Ovary (tissue), 9 donors: Measurements from ENCODE around the gene IKZF3. TPM values are rescaled to one million over a fixed set of nuclear protein-coding genes. Genes with fewer than 3 reads are reported as not detected.

ENCODE experiments used
- DNase-seq, 5 donors: peaks; one replicate each; pipeline ENCODE4 v3.0.0-alpha.2; 2019 to 2020
- H3K27ac ChIP-seq, 2 donors: fragments of 200-600 bp; one replicate each; pipeline versions ENCODE4 v1.5.1 to v1.8.0; 2019 to 2022
- H3K27me3 ChIP-seq: fragments of 200-600 bp; one replicate; pipeline ENCODE4 v1.8.0; 2022
- H3K36me3 ChIP-seq: fragments of 200-600 bp; sonication (generic); one replicate; pipeline ENCODE4 v1.5.1; 2019
- H3K4me1 ChIP-seq: one replicate; pipeline ENCODE4 v1.8.1; 2013; ENCODE audit warnings: mild to moderate bottlenecking, moderate library complexity; ENCODE audit not compliant: insufficient read depth
- H3K4me3 ChIP-seq: fragments of 200-600 bp; sonication (generic); one replicate; pipeline ENCODE4 v1.5.1; 2017
- H3K9me3 ChIP-seq, 2 donors: fragments of 200-600 bp in 1 of 2; sonication (generic) in 1 of 2; one replicate each; pipeline versions ENCODE4 v1.5.1 to v1.8.1; 2013 to 2019; ENCODE audit warnings: mild to moderate bottlenecking in 1 of 2, moderate library complexity in 1 of 2
- CTCF ChIP-seq, 3 donors: fragments of 450-650 bp in 2 of 3; fragments of 200-600 bp in 1 of 3; IDR thresholded peaks; one replicate each; pipeline versions ENCODE4 v1.5.1 to v1.8.0; 2016 to 2022; ENCODE audit warnings: antibody characterized with exemption in 3 of 3, mild to moderate bottlenecking in 1 of 3
- EP300 ChIP-seq: sonication (generic); formaldehyde crosslinking; IDR thresholded peaks from one replicate; pipeline ENCODE4 v1.6.1; 2017; ENCODE audit warnings: antibody characterized with exemption
- POLR2A ChIP-seq: fragments of 450-650 bp; IDR thresholded peaks from one replicate; pipeline ENCODE4 v1.6.1; 2017; ENCODE audit warnings: antibody characterized with exemption, mild to moderate bottlenecking, moderate library complexity
- WGBS, 3 donors: extraction: QIAGEN DNeasy Blood & Tissue Kit in 1 of 3; methylation state at CpG; one replicate each; pipeline versions ENCODE4 v1.1.5 to v1.1.7; 2013 to 2017; 5-methylcytosine and 5-hydroxymethylcytosine counted together
- intact Hi-C, 4 donors: fragments of 100-400 bp; cut with DNase I; formaldehyde crosslinking; loops; one replicate each; pipeline versions ENCODE4 v1.11.0 to v1.15.1; 2022 to 2023
- polyA plus RNA-seq, 2 donors: library from polyadenylated mRNA; stranded (reverse); fragments of 200-250 nt in 1 of 2; fragments of 350-450 nt in 1 of 2; fragmentation: Illumina TruSeq in 1 of 2; extraction: RNeasy Lipid Tissue Mini Kit (QIAGEN cat#74804) in 1 of 2; gene quantifications; one replicate each; pipeline ENCODE4 v1.2.3, GENCODE V29; 2013 to 2014
- total RNA-seq, 7 donors: library from RNA; depleted of rRNA in 2 of 7; stranded (reverse); fragments of >200 nt in 2 of 7; fragmentation: NEBNext Ultra II Directional in 3 of 7; extraction: Animal tissue kit (Norgen Biotek cat#: 25700) in 3 of 7; gene quantifications; one replicate each; pipeline versions ENCODE4 v1.1.0 to v1.2.4, GENCODE V29; 2016 to 2023
- donor health status: DM: no; HTN: no; CAD: no; lungs with moderate emphysema.
- donor health status: DM: no; HTN: no; CAD: no.
- donor health status: Bipolar disorder and iron deficiency.
- donor health status: DM: yes; HTN: yes; CAD: no.
- donor health status: DM: no; HTN: no; CAD: no.
- donor health status: DM: yes; HTN: yes; CAD: no.

The IKZF3 gene
- total and polyA plus RNA-seq, 9 donors: 0.16 to 2.6 (median 0.62) TPM

- H3K4me1 ChIP-seq: no peaks in the 10 kb centered on the region
- no peaks in the 10 kb centered on the region for H3K27me3 ChIP-seq
- no peak overlapping the region for H3K27ac ChIP-seq
- no peak for DNase-seq
- intact Hi-C loops: no loop called here
- H3K4me3 ChIP-seq: no peak overlapping the region
- no peaks in the 10 kb centered on the region for H3K9me3 ChIP-seq
- 80 to 93% (median 92%) methylated on average over 2 of the region's 2 CpGs for WGBS, 3 donors
- H3K36me3 ChIP-seq: no peaks in the 10 kb centered on the region
- TF ChIP-seq CTCF (IDR thresholded peaks at IDR 0.05) (no peak), EP300 (no peak), POLR2A (no peak)
Observed at GRCh38 chr17:39794249-39794970, 69.7 kb downstream of the IKZF3 start.

- H3K27me3 ChIP-seq: no peaks in the 10 kb centered on the region
- no peak for DNase-seq
- TF ChIP-seq POLR2A: no peak
- no peak for TF ChIP-seq CTCF (IDR thresholded peaks at IDR 0.05)
- no peak for TF ChIP-seq EP300
- H3K27ac ChIP-seq: no peak overlapping the region
- 50 to 62% (median 57%) methylated on average over 3 of the region's 3 CpGs for WGBS, 3 donors
- H3K9me3 ChIP-seq: no peaks in the 10 kb centered on the region
- H3K36me3 ChIP-seq: no peaks in the 10 kb centered on the region
- no peak overlapping the region for H3K4me3 ChIP-seq
- H3K4me1 ChIP-seq: no peaks in the 10 kb centered on the region
- intact Hi-C loops: no loop called here
Observed at GRCh38 chr17:39793301-39793872, 70.7 kb downstream of the IKZF3 start.

- H3K4me3 ChIP-seq: no peak overlapping the region
- no peaks in the 10 kb centered on the region for H3K27me3 ChIP-seq
- no peaks in the 10 kb centered on the region for H3K4me1 ChIP-seq
- no peaks in the 10 kb centered on the region for H3K9me3 ChIP-seq
- H3K27ac ChIP-seq: no peak overlapping the region
- TF ChIP-seq CTCF (IDR thresholded peaks at IDR 0.05) (no peak), POLR2A (no peak), EP300 (no peak)
- WGBS, 3 donors: 78 to 86% (median 83%) methylated on average over 10 of the region's 10 CpGs
- intact Hi-C loops: no loop called here
- no peak for DNase-seq
- no peaks in the 10 kb centered on the region for H3K36me3 ChIP-seq
Observed at GRCh38 chr17:39792526-39793221, 71.4 kb downstream of the IKZF3 start.

- Histone ChIP-seq H3K4me3 (no peak overlapping the region), H3K36me3 (no peaks in the 10 kb centered on the region), H3K9me3 (no peaks in the 10 kb centered on the region), H3K27me3 (no peaks in the 10 kb centered on the region), H3K27ac (no peak overlapping the region), H3K4me1 (no peaks in the 10 kb centered on the region)
- intact Hi-C loops: no loop called here
- TF ChIP-seq POLR2A (no peak), EP300 (no peak), CTCF (IDR thresholded peaks at IDR 0.05) (no peak)
- 29 to 38% (median 31%) methylated on average over 6 of the region's 6 CpGs for WGBS, 3 donors
- no peak for DNase-seq
Observed at GRCh38 chr17:39791111-39791992, 72.8 kb downstream of the IKZF3 start.
